ENCODE data around the gene AP5B1. TPM values are rescaled to one million over a fixed set of nuclear protein-coding genes. Genes with fewer than 3 reads are reported as not detected.

Gene AP5B1
- total and polyA plus RNA-seq, 9 of the 15 experiments (the other 6 are each of a cell fraction or from before 2014, with no cell fraction given), result 0.51 to 24.2 (median 5.1) TPM

- TF ChIP-seq ATF2 (CRISPR knock-in tag; IDR thresholded peaks at IDR 0.05) (0 out of 2 replicates have a peak, but pooled peaks have one; percentile 30), TAF7 (tag; IDR thresholded peaks at IDR 0.05) (no peak), ELK1 (CRISPR knock-in tag; IDR thresholded peaks at IDR 0.05) (no peak; the same call in 1 of the 2 replicates), ETV6 (IDR thresholded peaks at IDR 0.05; ENCODE audit: borderline replicate concordance in 1 of 2, low read depth in 2 of 2, low read length in 1 of 2) (no peak), ETV6 (CRISPR knock-in tag; IDR thresholded peaks at IDR 0.05; ENCODE audit: borderline replicate concordance) (peak; percentile 81; the same call in 1 of the 2 replicates), ZBTB1 (CRISPR knock-in tag; IDR thresholded peaks at IDR 0.05; ENCODE audit: borderline replicate concordance, low read depth) (peak; percentile 88), ETV5 (CRISPR knock-in tag; IDR thresholded peaks at IDR 0.05; ENCODE audit: low read depth) (peak; percentile 65; the same call in 1 of the 2 replicates), MLX (CRISPR knock-in tag; conservative IDR thresholded peaks at IDR 0.05) (no peak), CREB3L1 (IDR thresholded peaks at IDR 0.05; ENCODE audit: borderline replicate concordance, low read depth) (0 out of 2 replicates have a peak, but pooled peaks have one; percentile 42), CSDE1 (IDR thresholded peaks at IDR 0.05) (no peak; a peak in 1 of 4 replicates), ZNF3 (CRISPR knock-in tag; IDR thresholded peaks at IDR 0.05) (no peak), CHD2 (IDR thresholded peaks at IDR 0.05; ENCODE audit: low read depth, low read length) (no peak), HOXB6 (CRISPR knock-in tag; IDR thresholded peaks at IDR 0.05; ENCODE audit: borderline replicate concordance) (no peak), ZBTB11 (CRISPR knock-in tag; IDR thresholded peaks at IDR 0.05) (peak in 1 of 3 experiments; percentile 27; a peak in 1 of 6 replicates), MCM3 (IDR thresholded peaks at IDR 0.05) (no peak), CBX3 (IDR thresholded peaks at IDR 0.05; ENCODE audit: borderline replicate concordance in 1 of 2, low read length in 2 of 2) (peak in 1 of 2 experiments; percentile 32; a peak in 1 of 3 replicates)
Observed at GRCh38 chr11:65779919-65780769, 632 bp downstream of the AP5B1 start (continued).
